ENCODE results near the gene DHX40. TPM values are rescaled to one million over a fixed set of nuclear protein-coding genes. Genes with fewer than 3 reads are reported as not detected.

DHX40 gene
- total RNA-seq, 1 experiment from 2014 or later, result 38.9 TPM

GRCh38 chr17:59525668-59526067 lies 39.7 kb upstream of the DHX40 start:
- no peaks in the 10 kb centered on the region for H4K20me1 ChIP-seq (ENCODE audit: insufficient read depth)
- H3K9me2 ChIP-seq (ENCODE audit: insufficient read depth), result no peaks in the 10 kb centered on the region
- H3K79me2 ChIP-seq (ENCODE audit: low read depth), result no peaks in the 10 kb centered on the region
- peaks cover 5% of the 10 kb centered on the region; the same call in 1 of the 2 replicates for H3K4me1 ChIP-seq (replicated peaks; ENCODE audit: insufficient read depth)
- no peaks in the 10 kb centered on the region for H3K9me3 ChIP-seq (ENCODE audit: insufficient read depth, low read depth)
- TF ChIP-seq EZH2 (IDR thresholded peaks at IDR 0.05; ENCODE audit: low read depth) (no peak), CTCF (conservative IDR thresholded peaks at IDR 0.05) (no peak)
- H3K27ac ChIP-seq, result no peak overlapping the region
- no peaks in the 10 kb centered on the region for H3K36me3 ChIP-seq (ENCODE audit: low read depth)
- no TSS peak for BruUV-seq (replicated peaks)
- no peak overlapping the region for H2AFZ ChIP-seq
- no peak for DNase-seq
- CTCF ChIA-PET, result no interaction called here
- intact Hi-C loops (cut with micrococcal nuclease; ENCODE audit: unreplicated experiment), result no loop called here
- POLR2A ChIA-PET (ENCODE audit: unreplicated experiment), result no interaction called here
- H3F3A ChIP-seq (ENCODE audit: insufficient read depth, low read depth), result no peaks in the 10 kb centered on the region
- H3K4me3 ChIP-seq, result no peak overlapping the region
- no peak overlapping the region for H3K4me2 ChIP-seq
- H3K27me3 ChIP-seq (ENCODE audit: insufficient read depth, low read depth), result no peaks in the 10 kb centered on the region

- ChIA-PET CTCF (no interaction called here), POLR2A (ENCODE audit: unreplicated experiment) (no interaction called here)
- H4K20me1 ChIP-seq (ENCODE audit: insufficient read depth), result no peaks in the 10 kb centered on the region
- DNase-seq, result no peak
- H3K79me2 ChIP-seq (ENCODE audit: low read depth), result no peaks in the 10 kb centered on the region
- H3F3A ChIP-seq (ENCODE audit: insufficient read depth, low read depth), result no peaks in the 10 kb centered on the region
- no peak overlapping the region for H2AFZ ChIP-seq
- BruUV-seq (replicated peaks), result no TSS peak
- H3K4me3 ChIP-seq, result no peak overlapping the region
- H3K9me2 ChIP-seq (ENCODE audit: insufficient read depth), result no peaks in the 10 kb centered on the region
- no peaks in the 10 kb centered on the region for H3K27me3 ChIP-seq (ENCODE audit: insufficient read depth, low read depth)
- TF ChIP-seq EZH2 (IDR thresholded peaks at IDR 0.05; ENCODE audit: low read depth), result no peak
- no peak for TF ChIP-seq CTCF (conservative IDR thresholded peaks at IDR 0.05)
- no peaks in the 10 kb centered on the region for H3K36me3 ChIP-seq (ENCODE audit: low read depth)
- H3K27ac ChIP-seq, result no peak overlapping the region
- no peaks in the 10 kb centered on the region for H3K9me3 ChIP-seq (ENCODE audit: insufficient read depth, low read depth)
- intact Hi-C loops (cut with micrococcal nuclease; ENCODE audit: unreplicated experiment), result no loop called here
- no peaks in the 10 kb centered on the region for H3K4me1 ChIP-seq (replicated peaks; ENCODE audit: insufficient read depth)
- H3K4me2 ChIP-seq, result no peak overlapping the region
These were observed 39.0 kb upstream of the DHX40 start for GRCh38 chr17:59526451-59526850.

GRCh38 chr17:59527325-59527917 lies 38.0 kb upstream of the DHX40 start:
- Histone ChIP-seq H3K27ac (no peak overlapping the region), H2AFZ (no peak overlapping the region), H3K4me2 (no peak overlapping the region), H3K4me1 (replicated peaks; ENCODE audit: insufficient read depth) (no peaks in the 10 kb centered on the region), H3K4me3 (no peak overlapping the region), H3K79me2 (ENCODE audit: low read depth) (no peaks in the 10 kb centered on the region), H3K27me3 (ENCODE audit: insufficient read depth, low read depth) (no peaks in the 10 kb centered on the region), H3K36me3 (ENCODE audit: low read depth) (no peaks in the 10 kb centered on the region), H3K9me3 (ENCODE audit: insufficient read depth, low read depth) (no peaks in the 10 kb centered on the region), H3F3A (ENCODE audit: insufficient read depth, low read depth) (no peaks in the 10 kb centered on the region), H3K9me2 (ENCODE audit: insufficient read depth) (no peaks in the 10 kb centered on the region), H4K20me1 (ENCODE audit: insufficient read depth) (no peaks in the 10 kb centered on the region)
- intact Hi-C loops (cut with micrococcal nuclease; ENCODE audit: unreplicated experiment), result no loop called here
- DNase-seq, result no peak
- no peak for TF ChIP-seq CTCF (conservative IDR thresholded peaks at IDR 0.05)
- no peak for TF ChIP-seq EZH2 (IDR thresholded peaks at IDR 0.05; ENCODE audit: low read depth)
- no TSS peak for BruUV-seq (replicated peaks)
- POLR2A ChIA-PET (ENCODE audit: unreplicated experiment), result no interaction called here
- CTCF ChIA-PET, result interaction anchor here (0.6 kb wide), 1 partner anchor 1027 kb away, joined by 13 read pairs; no protein-coding TSS in a partner anchor

Data from PC-9 (cell line).